Embryonic facial prominence (tissue), 1 donor: ENCODE measurements around the gene LRP3.
"Not testable (repeated sequence)": the region's sequence is repeated elsewhere in the genome, so short reads cannot be mapped to it uniquely, and the experiment has no call there.

Experiments
- DNase-seq: peaks from one replicate; pipeline ENCODE4 v3.0.0-alpha.2; 2016; ENCODE audit errors: extremely low spot score

LRP3 gene

GRCh38 chr19:33175886-33176669 lies 18.1 kb upstream of the LRP3 start:
- no peak for DNase-seq

- peak; percentile 86 for DNase-seq
Measured at GRCh38 chr19:33176670-33177416, 17.3 kb upstream of the LRP3 start.

DNA sequence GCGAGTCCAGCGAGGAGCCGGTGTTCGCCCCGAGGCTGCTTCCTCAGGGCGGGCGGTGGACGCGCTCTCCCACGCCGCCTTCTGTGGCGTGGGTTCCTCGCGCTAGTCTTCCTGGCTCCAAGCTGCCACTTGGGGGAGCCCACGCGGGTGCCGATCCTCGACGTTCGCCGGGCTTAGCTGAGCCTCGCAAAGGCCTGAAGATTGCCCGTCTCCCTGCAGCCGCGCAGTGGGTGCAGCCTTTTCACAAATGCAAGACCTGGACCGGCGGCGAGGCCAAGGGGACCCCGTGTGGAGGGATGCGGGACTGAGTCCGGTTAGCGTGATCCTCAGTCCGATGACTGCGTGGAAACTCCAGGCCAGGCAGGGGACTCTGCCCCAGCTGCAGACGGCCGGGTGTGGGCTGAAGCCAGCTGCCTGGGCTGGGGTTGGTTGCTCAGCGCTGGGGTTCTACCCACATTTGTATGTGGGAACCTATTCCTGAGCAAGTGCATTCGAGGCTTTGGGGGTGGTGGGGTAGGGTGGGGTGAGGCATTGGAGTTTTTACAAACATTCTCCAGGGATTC lies 16.6 kb upstream of the LRP3 start:
- no peak for DNase-seq

DNA sequence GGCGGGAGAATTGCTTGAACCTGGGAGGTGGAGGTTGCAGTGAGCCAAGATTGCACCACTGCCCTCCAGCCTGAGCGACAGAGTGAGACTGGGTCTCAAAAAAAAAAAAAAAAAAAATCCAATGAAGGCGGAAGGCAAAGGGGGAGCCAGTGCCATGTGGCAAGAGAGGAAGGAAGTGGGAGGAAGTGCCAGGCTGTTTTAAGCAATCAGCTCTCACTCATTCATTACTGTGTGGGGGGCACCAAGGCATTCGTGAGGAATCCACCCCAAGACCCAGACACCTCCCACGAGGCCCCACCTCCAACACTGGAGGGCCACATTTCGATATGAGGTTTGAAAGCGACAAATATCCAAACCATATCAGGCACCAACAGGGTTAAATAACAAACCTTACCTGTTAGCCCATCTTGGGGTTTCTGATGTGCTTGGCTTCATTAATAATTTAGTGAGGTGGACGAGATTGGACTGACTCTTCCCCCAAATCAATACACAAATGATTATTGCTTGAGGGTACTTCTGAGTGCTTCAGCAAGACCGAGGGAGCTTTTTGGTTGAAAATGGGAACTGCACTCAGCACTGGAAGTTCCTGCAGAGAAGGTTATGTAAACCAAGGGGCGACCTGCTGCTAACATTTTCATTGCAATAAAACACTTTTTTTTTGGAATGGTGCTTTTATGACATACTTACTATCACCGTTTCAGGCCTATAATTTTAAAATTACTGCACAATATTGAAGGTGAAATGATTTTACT lies 7.5 kb upstream of the LRP3 start:
- no peak for DNase-seq

GRCh38 chr19:33187183-33187540 lies 7.0 kb upstream of the LRP3 start:
- no peak for DNase-seq

- DNase-seq = no peak
Measured at GRCh38 chr19:33189453-33189852, 4.7 kb upstream of the LRP3 start.

DNA sequence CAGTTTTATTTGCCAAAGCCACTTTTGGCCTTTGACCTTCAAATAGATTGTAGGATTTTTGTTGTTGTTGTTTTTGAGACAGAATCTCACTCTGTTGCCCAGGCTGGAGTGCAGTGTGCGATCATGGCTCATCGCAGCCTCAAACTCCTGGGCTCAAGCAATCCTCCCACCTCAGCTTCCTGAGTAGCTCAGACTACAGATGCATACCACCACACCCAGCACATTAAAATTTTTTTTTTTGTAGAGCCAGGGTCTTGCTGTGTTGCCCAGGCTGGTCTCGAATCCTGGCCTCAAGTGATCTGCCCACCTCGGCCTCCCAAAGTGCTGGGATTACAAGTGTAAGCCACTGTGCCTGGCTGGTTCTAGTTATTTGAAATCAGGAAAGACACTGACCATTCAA lies 3.0 kb upstream of the LRP3 start:
- DNase-seq = not testable (repeated sequence)

DNA sequence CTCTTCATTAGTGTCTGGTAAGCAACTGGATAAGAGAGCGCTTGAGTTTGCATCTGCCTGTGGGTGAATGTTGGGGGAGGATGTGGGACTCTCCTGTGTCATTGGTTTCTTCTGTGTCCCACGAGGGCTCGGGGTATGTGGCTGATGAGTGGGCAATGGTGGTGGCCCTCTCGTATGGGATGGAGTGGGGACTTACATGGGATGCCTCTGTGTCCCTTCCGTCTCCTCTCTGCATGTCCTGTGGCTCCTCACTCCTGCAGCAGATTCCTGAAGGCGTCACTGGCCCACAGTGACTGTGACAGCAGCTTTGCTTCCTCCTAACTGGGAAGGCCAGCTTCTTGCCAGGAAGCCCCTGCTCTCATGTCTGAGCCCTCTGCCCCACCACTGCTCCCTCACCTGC lies 2.6 kb upstream of the LRP3 start:
- DNase-seq = no peak

DNA sequence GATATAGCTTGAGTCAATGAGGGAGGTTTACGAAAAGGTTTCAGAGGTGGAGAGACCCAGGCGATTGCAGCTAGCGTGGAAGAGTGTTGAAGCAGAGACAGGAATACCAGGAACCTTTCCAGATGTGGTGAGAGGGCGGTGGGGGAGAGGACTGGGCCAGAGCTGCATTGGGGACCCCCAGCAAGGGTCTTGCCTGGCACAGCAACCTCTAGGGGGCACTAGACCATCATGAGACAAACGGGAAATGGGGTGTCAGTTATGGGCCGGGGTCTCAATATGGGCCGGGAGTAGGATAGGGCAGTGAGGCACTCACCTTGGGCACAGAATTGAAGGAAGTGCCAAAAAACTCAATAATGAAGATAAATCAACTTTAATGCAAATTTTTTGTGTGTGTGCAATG lies 2.1 kb upstream of the LRP3 start:
- DNase-seq = no peak

DNA sequence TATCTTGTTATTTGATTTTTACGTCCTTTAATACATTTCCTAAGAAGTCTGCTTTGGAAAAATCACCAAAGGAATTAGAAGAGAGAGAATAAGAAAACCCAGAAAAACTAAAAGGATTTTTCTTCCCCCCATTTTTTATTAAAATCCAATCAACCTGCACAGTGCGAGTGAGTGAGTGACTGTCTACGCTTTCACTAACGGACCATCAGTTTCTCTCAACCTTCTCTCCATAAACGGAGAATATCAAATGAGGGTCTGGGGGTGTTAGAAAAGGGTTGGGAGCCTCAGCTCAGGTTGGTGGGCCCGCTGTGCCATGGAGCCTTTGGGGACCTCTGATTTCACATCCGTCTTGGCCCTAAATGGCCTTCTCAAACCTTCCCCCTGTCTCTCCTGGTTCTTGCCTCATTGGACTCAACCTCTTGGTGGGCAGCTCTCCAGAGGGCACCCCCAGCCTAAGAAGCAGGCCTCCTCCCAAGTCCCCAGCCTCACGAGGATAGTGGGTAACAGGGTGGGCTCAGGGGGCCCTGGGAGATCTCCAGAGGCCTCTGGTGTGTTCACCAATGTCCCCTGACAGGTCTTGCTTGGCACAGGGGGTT lies 763 bp upstream of the LRP3 start:
- DNase-seq = no peak

DNA sequence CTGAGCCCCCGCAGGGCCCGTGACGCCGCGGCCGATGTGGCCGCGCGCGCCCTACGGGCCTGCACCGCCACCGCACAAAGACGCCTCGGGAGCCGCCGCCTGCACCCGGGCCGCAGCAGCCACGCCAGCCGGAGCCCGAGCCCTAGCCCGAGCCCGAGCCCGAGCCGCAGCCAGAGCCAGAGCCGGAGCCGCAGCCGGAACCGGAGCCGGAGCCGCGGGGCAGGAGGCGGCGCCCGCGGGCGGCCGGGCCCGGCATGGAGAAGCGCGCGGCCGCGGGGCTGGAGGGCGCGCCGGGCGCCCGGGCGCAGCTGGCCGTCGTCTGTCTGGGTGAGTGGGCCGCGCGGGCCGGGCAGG lies 379 bp downstream of the LRP3 start:
- DNase-seq = no peak

DNA sequence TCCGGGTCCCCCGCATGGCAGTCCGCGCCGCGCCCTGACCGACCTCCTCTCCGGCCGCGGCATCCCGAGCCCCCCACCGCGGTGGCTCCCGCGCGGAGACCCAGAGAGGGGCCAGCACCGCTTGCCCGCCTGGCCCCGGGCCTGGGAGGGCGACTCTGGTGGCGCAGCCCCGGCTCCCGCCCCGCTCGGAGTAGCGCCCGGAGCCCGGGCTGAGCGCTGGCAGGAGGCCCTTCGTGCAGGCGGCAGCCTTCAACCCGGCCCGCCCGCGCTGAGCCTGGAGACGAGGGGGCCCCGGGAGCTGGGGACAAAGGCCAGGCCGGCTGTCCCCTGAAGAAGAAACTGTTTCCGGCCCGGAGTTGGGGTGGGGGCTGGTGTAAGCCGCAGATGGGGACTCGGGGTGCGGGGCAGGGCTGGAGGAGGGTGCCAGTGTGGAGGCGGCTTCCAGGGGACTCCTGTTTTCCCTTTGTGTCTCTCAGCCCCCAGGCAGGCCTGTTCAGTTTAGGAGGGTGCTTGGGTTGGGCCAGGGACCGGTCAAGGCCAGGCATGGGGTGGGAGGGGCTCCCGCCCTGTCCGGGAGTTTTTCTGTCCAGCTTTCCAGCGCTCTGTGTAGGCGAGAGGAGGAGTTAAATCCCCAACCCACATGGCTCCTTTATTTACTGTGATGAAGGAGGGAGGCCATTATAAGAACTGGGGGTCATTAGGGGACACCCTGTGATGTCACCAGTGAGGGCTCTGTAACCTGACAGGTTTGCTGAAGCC lies 935 bp downstream of the LRP3 start:
- DNase-seq = no peak

- DNase-seq = no peak
Measured at GRCh38 chr19:33195645-33196347, 1.7 kb downstream of the LRP3 start.

DNA sequence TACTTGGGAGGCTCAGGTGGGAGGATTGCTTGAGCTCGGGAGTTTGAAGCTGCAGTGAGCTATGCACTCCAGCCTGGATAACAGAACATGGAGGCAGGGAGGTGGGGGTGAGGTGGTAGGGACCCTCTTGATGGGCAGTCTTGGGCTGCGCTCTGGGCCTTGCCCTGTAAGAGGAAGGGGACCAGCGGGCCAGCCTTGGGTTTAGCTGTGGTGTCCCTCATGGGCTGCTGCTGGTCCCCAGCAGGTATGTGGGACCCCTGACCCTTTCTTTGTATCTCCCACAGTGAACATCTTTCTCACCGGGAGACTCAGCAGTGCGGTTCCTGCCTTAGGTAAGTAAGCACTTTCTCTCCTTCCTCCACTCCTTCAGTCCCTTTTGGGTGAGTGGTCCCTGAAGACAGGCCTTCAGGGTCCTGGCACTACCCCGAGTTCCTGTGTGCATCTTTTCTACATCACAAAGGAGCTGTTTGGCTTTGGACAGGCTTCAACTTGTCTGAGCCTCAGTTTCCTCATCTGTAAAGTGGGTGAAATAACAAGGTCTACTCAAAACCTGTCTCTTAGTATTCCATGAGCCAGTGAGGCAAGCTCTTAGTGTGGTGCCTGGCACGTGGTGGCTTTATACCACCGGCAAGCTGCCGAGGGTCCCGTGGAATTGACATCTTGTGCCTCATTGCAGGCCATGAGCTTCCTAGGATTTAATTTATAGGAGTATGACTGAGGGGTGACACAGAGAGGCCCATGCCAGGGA lies 2.5 kb downstream of the LRP3 start:
- no peak for DNase-seq

DNA sequence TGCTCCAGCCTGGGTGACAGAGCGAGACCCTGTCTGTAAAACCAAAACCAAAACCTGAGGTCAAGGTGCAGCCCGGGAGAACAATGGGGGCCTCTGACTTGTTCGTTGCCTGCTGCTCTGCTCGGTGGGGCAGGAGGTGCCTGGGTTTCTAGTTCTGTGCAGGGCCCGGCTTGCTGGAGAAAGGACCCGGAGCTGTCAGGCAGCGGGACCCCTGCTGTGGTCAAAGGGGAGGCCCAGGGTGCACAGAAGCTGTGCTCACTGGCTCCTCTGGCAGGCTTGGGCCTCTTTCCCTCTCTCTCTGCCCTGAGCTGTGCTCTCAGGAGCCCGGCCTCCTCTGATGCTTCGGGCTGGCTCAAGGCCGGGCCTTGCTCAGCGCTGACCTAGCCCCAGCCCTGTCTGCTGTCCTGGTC lies 3.5 kb downstream of the LRP3 start:
- DNase-seq = no peak

DNA sequence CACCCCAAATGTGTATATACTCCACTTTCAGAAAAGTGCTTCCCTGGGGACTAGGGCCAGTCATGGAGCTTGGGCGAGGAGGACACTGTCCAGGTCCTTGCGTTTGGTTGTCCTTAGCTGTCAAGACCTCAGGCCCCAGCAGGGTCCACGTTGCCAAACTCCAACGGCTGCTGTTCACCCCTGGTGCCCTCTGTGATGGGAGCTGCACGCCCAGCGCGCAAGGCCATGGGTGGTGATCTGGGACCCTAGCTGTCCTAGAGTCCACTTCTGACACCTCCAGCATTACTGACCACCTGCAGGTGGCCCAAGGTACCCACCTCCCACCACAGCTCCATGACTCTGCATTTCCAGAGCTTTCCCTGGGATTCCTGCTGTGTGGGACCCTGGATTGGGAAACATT lies 4.0 kb downstream of the LRP3 start:
- no peak for DNase-seq

DNA sequence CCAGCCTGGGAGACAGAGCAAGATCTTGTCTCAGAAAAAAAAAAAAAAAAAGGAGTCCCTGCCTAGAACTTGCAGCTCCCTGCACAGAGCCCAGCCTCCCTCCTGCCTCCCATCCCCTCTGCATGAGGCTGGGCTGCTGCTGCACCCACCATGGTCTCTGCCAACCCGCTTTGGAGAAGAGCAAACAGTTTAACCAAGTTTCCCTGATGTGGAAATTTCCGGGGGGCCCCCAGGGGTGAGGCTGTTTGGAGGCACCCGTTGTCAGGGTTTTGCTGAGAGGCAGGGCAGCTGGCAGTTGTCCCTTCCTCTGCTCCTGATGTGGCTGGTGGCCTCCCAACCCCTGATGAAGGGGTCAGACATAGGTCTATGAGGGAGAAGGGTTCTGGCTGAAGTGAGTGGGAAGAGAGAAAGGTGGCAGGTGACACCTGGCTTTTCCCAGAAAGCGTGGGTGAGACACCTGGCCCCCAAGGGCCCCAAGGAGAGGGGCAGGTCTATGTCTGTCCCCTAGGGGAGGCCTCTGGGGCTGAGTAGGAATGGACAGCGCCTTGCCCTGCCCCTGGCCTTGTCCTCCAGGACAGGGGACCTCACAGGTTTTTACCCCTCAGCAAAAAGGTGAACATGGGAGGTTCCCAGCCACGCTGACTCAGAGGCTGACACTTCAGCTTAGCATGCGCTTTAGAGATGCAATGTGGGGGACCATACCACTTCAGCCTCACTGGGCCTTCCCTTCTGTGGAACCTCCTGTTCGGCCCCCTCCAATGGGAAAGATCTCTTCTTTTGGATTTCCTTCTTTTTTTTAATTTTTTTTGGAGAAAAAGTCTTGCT lies 5.5 kb downstream of the LRP3 start:
- no peak for DNase-seq

GRCh38 chr19:33201473-33201872 lies 7.3 kb downstream of the LRP3 start:
- no peak for DNase-seq

GRCh38 chr19:33201886-33202545 lies 7.9 kb downstream of the LRP3 start:
- DNase-seq = no peak
